ENCODE results near the gene RNASE11.

DNA sequence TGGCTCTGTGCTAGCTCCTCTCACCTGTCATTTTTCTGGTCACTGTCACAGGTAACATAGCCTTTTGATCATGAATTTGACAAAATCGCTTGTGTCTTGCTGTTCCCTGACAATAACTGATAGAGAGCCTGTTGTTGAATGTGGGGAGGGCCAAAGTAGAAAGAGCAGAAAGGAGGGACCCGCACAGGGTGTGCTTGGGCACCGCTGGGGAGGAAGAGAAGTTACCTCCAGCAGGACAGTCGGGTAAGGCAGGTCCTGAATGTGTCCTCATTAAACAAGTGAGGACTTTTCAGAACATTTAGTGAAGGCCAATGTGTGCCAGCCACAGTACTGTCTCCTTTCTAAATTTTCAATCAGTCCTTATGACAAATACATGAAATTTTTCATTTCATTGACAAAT, 3.4 kb upstream of the RNASE11 start, which contains the start of gene RNASE12:
- TF ChIP-seq, protein P1, sequence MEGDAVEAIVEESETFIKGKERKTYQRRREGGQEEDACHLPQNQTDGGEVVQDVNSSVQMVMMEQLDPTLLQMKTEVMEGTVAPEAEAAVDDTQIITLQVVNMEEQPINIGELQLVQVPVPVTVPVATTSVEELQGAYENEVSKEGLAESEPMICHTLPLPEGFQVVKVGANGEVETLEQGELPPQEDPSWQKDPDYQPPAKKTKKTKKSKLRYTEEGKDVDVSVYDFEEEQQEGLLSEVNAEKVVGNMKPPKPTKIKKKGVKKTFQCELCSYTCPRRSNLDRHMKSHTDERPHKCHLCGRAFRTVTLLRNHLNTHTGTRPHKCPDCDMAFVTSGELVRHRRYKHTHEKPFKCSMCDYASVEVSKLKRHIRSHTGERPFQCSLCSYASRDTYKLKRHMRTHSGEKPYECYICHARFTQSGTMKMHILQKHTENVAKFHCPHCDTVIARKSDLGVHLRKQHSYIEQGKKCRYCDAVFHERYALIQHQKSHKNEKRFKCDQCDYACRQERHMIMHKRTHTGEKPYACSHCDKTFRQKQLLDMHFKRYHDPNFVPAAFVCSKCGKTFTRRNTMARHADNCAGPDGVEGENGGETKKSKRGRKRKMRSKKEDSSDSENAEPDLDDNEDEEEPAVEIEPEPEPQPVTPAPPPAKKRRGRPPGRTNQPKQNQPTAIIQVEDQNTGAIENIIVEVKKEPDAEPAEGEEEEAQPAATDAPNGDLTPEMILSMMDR (conservative IDR thresholded peaks at IDR 0.05; ENCODE audit: low read depth, low read length) = no peak
- TF ChIP-seq FOS (IDR thresholded peaks at IDR 0.05; ENCODE audit: low read depth, low read length) = no peak
- TF ChIP-seq POLR2A (IDR thresholded peaks at IDR 0.05; ENCODE audit: low read depth, low read length) = no peak
- TF ChIP-seq RAD21 (IDR thresholded peaks at IDR 0.05; ENCODE audit: low read length) = no peak
- no peak for TF ChIP-seq CEBPB (IDR thresholded peaks at IDR 0.05; ENCODE audit: low read depth, low read length)
- TF ChIP-seq MXI1 (IDR thresholded peaks at IDR 0.05; ENCODE audit: borderline replicate concordance, low read depth, low read length) = no peak
- no peak for TF ChIP-seq CHD1 (IDR thresholded peaks at IDR 0.05; ENCODE audit: low read depth, low read length)

All from IMR-90 (cell line).